WI38 (cell line): ENCODE results near the gene PCBP3.

Experiments used
- H3K4me3 ChIP-seq: 2 replicates; pipeline ENCODE4 v1.5.1; 2011; ENCODE audit warnings: low read depth, mild to moderate bottlenecking, control low read depth, low read length
- TF ChIP-seq, protein P1 (sequence below): IDR thresholded peaks from 2 replicates; pipeline ENCODE4 v1.5.1; 2012; ENCODE audit warnings: low read depth, mild to moderate bottlenecking, control low read depth, low read length

PCBP3 gene

DNA sequence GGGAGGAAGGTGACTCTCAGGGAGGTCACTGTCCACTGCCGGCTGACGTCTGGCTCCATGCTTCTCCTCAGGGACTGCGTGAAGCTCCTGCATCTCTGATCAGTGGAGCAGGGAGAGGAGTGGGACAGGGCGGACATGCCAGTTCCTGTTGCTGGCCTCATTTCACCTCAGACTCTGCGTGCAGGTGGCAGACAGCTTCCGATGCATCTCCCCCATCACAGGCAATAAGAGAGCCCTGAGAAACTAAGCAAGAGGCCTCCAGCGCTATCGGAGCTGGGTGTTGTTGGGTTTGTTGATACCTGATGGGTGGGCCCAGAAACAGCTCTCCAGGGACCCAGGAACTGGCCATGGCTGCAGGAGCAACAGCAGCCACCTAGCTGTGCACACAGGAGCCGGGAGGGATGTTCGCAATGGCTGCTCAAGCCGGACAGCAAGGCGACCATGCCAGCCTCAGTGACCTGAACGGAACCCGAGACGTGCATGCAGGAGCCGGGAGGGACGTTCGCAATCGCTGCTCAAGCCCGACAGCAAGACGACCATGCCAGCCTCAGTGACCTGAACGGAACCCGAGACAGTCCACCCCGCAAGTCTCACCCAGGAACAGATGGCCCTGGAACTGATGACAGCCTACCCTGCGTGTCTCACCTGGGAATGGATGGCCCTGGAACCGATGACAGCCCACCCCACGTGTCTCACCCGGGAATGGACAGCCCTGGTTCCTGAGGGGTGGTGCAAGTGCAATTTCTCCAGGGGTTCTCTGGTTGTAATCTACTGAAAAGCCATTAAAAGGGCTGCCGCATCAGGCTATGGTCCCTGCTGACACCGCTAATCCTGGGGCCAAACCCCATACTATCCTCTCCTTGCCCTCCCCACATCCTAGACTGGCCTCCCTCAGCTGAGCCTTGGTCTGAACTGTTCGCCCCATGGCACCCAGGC, 14.2 kb upstream of the PCBP3 start:
- no peak overlapping the region for H3K4me3 ChIP-seq
- TF ChIP-seq, protein P1, sequence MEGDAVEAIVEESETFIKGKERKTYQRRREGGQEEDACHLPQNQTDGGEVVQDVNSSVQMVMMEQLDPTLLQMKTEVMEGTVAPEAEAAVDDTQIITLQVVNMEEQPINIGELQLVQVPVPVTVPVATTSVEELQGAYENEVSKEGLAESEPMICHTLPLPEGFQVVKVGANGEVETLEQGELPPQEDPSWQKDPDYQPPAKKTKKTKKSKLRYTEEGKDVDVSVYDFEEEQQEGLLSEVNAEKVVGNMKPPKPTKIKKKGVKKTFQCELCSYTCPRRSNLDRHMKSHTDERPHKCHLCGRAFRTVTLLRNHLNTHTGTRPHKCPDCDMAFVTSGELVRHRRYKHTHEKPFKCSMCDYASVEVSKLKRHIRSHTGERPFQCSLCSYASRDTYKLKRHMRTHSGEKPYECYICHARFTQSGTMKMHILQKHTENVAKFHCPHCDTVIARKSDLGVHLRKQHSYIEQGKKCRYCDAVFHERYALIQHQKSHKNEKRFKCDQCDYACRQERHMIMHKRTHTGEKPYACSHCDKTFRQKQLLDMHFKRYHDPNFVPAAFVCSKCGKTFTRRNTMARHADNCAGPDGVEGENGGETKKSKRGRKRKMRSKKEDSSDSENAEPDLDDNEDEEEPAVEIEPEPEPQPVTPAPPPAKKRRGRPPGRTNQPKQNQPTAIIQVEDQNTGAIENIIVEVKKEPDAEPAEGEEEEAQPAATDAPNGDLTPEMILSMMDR: no peak

- no peak overlapping the region for H3K4me3 ChIP-seq
- TF ChIP-seq, protein P1: no peak
Observed at GRCh38 chr21:45630066-45630694, 13.3 kb upstream of the PCBP3 start.

- TF ChIP-seq, protein P1: no peak
- H3K4me3 ChIP-seq: no peak overlapping the region
Observed at GRCh38 chr21:45630876-45631275, 12.6 kb upstream of the PCBP3 start.

DNA sequence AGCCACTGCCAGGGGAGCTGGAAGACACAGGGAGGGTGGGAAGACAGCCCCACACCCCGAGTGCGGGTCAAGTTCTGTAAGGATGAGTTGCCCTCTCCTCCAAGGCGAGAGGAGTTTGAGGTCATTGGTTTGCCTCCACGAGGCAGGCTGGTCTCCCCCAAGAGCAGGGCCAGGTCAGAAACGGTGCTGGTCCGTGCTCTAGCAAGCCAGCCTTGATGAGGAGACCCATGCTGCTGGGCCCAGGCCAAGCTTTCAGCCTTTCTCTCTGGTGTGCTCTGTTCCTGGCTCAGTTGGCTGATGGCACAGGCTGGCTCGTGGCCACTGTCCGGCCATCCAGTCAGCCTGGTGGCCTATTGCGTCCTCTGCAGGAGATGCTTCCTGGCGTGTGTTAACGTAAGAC, 12.0 kb upstream of the PCBP3 start:
- TF ChIP-seq, protein P1: no peak
- no peak overlapping the region for H3K4me3 ChIP-seq

DNA sequence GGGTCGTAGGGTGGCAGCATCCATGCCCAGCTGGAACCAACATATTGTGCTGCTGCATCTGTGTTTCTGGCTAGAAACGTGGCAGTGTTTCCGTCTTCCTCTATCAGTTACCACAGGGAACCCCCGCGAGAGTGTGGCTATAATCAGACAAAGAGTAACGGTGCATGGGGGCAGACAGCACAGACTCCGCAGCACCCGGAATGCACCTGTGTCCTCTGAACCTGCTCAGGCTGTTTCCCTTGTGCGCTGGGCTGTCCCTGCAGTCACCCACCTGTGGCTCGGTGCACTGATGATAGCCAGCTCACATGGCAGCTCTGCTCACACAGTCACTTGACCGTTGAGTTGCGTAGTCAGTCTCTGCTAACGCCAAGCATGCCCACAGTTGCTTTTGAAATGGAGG, 11.4 kb upstream of the PCBP3 start:
- TF ChIP-seq, protein P1: no peak
- H3K4me3 ChIP-seq: no peak overlapping the region

DNA sequence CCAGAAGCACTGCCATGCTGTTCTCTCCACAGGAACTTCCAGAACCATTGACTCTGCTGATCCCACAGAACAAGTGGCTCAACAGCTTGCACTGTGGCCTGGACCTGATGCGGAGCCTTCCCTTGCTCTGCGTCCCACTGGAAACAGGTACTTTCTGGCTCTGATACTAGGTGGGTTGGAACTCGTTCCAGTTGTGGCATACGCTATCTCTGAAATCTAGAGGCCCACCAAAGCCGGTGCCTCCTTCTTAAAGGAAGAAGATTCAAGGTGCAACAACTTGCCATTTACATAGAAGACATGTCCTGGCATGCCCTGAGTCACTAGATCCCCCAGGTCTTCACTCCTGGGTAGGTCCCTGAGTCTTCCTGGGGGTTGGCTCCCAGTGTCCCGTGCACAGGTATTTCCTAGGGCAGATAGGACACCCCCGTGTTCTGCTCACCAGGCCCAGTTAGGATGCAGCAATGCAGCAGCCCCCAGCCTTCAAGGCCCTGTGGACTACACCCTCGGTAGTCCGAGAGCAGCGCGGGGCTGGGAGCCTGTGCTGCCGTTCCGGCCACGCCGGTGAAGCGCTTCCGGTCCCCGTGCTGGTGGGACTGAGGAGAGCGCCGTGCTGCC, 10.8 kb upstream of the PCBP3 start:
- TF ChIP-seq, protein P1: no peak
- H3K4me3 ChIP-seq: no peak overlapping the region
